K562 (cell line): Measurements from ENCODE around the gene INSM2. TPM values are rescaled to one million over a fixed set of nuclear protein-coding genes. Genes with fewer than 3 reads are reported as not detected.

ENCODE experiments used
- CHD4 ChIP-seq: fragments of 200-600 bp; sonication (generic); IDR thresholded peaks from 3 replicates; pipeline ENCODE4 v1.6.1; 2012; ENCODE audit warnings: low read depth, mild to moderate bottlenecking, mixed read lengths, low read length, inconsistent platforms; ENCODE audit not compliant: insufficient read depth, insufficient replicate concordance, poor library complexity, severe bottlenecking
- CREM ChIP-seq: IDR thresholded peaks from 2 replicates; pipeline ENCODE4 v1.6.1; 2014; ENCODE audit warnings: antibody characterized with exemption, low read depth
- HEY1 ChIP-seq: fragments of 250-450 bp; sonication (Bioruptor Pico); IDR thresholded peaks from 2 replicates; pipeline ENCODE4 v1.5.0; 2020; ENCODE audit warnings: mild to moderate bottlenecking, moderate library complexity, borderline replicate concordance
- HLTF ChIP-seq: fragments of 450-650 bp; IDR thresholded peaks from 2 replicates; pipeline ENCODE4 v1.6.1; 2016
- KDM2B ChIP-seq: fragments of 250-450 bp; sonication (Bioruptor Pico); IDR thresholded peaks from 2 replicates; pipeline ENCODE4 v1.8.0; 2021; ENCODE audit warnings: mild to moderate bottlenecking, moderate library complexity
- POLR2H ChIP-seq: IDR thresholded peaks from 2 replicates; pipeline ENCODE4 v1.6.1; 2016; ENCODE audit warnings: missing genetic modification characterization, low read depth, mild to moderate bottlenecking, control low read depth, missing compliant biosample characterization, moderate library complexity
- RBM17 ChIP-seq: fragments of 200-400 bp; formaldehyde crosslinking; IDR thresholded peaks from 2 replicates; pipeline ENCODE4 v1.6.1; 2017; ENCODE audit warnings: low read depth, mild to moderate bottlenecking, low read length, borderline replicate concordance
- polyA plus RNA-seq, 8 experiments: library from polyadenylated mRNA; depleted of rRNA in 4 of 8; stranded (reverse) in 5 of 8; unstranded in 3 of 8; fragments of >200 nt; fragmentation: Nextera tagmentation in 2 of 8; fragmentation: Illumina TruSeq in 1 of 8; extraction: Ambion mirVana in 2 of 8; extraction: Trizol in 1 of 8; gene quantifications; 2 replicates each; pipeline versions ENCODE4 v1.2.1 to v1.2.3, GENCODE V29; 2011 to 2014; ENCODE audit warnings: inconsistent platforms in 1 of 8, missing spikeins in 1 of 8
- total RNA-seq, 7 experiments: library from RNA; depleted of rRNA in 6 of 7; stranded (reverse); fragments of >200 nt in 6 of 7; fragmentation: Illumina TruSeq in 2 of 7; extraction: Trizol in 2 of 7; gene quantifications; 2 replicates each; pipeline versions ENCODE4 v1.2.1 to v1.2.3, GENCODE V29; 2011 to 2021; ENCODE audit warnings: low replicate concordance in 1 of 7
- TF ChIP-seq, protein P1 (sequence below): fragments of 250-450 bp; sonication (Bioruptor Pico); IDR thresholded peaks from 2 replicates; pipeline ENCODE4 v1.9.0; 2021; ENCODE audit warnings: mild to moderate bottlenecking, inconsistent platforms
- TF ChIP-seq, protein P2 (sequence below): fragments of 150-350 bp; conservative IDR thresholded peaks from 2 replicates; pipeline ENCODE4 v1.6.1; 2014; ENCODE audit warnings: low read length
- TF ChIP-seq, protein P3 (sequence below): fragments of 450-650 bp; IDR thresholded peaks from 2 replicates; pipeline ENCODE4 v1.6.1; 2017; ENCODE audit warnings: antibody characterized with exemption

The INSM2 gene
- total and polyA plus RNA-seq, 9 of the 15 experiments (the other 6 are each of a cell fraction or from before 2014, with no cell fraction given), result not detected

DNA sequence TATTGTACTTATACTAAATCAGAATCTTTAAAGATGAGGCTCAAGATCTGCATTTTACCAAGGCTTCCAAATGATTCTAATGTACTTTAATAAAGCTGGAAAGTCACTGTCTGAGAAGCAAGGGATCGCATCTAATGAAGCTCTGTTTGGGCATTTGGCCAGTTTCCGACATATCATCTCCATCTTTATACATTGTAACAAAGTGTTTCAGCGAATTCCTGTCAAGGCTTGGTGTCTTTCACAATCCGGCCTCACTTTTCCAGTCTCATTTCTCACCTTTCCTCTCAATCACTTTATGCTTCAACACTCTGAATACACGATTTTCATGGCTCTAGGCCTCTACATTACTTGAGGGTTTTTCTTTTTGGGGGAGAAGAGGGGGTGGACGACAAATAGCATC, 27.5 kb upstream of the INSM2 start (continued):
- TF ChIP-seq, protein P1, sequence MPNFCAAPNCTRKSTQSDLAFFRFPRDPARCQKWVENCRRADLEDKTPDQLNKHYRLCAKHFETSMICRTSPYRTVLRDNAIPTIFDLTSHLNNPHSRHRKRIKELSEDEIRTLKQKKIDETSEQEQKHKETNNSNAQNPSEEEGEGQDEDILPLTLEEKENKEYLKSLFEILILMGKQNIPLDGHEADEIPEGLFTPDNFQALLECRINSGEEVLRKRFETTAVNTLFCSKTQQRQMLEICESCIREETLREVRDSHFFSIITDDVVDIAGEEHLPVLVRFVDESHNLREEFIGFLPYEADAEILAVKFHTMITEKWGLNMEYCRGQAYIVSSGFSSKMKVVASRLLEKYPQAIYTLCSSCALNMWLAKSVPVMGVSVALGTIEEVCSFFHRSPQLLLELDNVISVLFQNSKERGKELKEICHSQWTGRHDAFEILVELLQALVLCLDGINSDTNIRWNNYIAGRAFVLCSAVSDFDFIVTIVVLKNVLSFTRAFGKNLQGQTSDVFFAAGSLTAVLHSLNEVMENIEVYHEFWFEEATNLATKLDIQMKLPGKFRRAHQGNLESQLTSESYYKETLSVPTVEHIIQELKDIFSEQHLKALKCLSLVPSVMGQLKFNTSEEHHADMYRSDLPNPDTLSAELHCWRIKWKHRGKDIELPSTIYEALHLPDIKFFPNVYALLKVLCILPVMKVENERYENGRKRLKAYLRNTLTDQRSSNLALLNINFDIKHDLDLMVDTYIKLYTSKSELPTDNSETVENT (CRISPR knock-in tag), result no peak
- TF ChIP-seq KDM2B (CRISPR knock-in tag) (no peak), HEY1 (CRISPR knock-in tag) (no peak), CHD4 (no peak), HLTF (no peak), POLR2H (tag) (no peak), CREM (no peak), RBM17 (no peak)
- TF ChIP-seq, protein P2, sequence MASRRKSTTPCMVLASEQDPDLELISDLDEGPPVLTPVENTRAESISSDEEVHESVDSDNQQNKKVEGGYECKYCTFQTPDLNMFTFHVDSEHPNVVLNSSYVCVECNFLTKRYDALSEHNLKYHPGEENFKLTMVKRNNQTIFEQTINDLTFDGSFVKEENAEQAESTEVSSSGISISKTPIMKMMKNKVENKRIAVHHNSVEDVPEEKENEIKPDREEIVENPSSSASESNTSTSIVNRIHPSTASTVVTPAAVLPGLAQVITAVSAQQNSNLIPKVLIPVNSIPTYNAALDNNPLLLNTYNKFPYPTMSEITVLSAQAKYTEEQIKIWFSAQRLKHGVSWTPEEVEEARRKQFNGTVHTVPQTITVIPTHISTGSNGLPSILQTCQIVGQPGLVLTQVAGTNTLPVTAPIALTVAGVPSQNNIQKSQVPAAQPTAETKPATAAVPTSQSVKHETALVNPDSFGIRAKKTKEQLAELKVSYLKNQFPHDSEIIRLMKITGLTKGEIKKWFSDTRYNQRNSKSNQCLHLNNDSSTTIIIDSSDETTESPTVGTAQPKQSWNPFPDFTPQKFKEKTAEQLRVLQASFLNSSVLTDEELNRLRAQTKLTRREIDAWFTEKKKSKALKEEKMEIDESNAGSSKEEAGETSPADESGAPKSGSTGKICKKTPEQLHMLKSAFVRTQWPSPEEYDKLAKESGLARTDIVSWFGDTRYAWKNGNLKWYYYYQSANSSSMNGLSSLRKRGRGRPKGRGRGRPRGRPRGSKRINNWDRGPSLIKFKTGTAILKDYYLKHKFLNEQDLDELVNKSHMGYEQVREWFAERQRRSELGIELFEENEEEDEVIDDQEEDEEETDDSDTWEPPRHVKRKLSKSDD, result no peak
- TF ChIP-seq, protein P3, sequence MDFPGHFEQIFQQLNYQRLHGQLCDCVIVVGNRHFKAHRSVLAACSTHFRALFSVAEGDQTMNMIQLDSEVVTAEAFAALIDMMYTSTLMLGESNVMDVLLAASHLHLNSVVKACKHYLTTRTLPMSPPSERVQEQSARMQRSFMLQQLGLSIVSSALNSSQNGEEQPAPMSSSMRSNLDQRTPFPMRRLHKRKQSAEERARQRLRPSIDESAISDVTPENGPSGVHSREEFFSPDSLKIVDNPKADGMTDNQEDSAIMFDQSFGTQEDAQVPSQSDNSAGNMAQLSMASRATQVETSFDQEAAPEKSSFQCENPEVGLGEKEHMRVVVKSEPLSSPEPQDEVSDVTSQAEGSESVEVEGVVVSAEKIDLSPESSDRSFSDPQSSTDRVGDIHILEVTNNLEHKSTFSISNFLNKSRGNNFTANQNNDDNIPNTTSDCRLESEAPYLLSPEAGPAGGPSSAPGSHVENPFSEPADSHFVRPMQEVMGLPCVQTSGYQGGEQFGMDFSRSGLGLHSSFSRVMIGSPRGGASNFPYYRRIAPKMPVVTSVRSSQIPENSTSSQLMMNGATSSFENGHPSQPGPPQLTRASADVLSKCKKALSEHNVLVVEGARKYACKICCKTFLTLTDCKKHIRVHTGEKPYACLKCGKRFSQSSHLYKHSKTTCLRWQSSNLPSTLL, result no peak
